IPS-18a (cell line): ENCODE data around the gene GHRH.

Experiments used
- H3K27ac ChIP-seq: one replicate; pipeline ENCODE4 v1.5.1; 2013; ENCODE audit warnings: low read length
- H3K27me3 ChIP-seq: one replicate; pipeline ENCODE4 v1.6.1; 2013; ENCODE audit warnings: mild to moderate bottlenecking, low read length; ENCODE audit not compliant: control insufficient read depth, insufficient read depth
- H3K36me3 ChIP-seq: one replicate; pipeline ENCODE4 v1.6.1; 2013; ENCODE audit warnings: low read depth, low read length; ENCODE audit not compliant: control insufficient read depth
- H3K4me1 ChIP-seq: one replicate; pipeline ENCODE4 v1.6.1; 2013; ENCODE audit warnings: low read depth, low read length; ENCODE audit not compliant: control insufficient read depth
- H3K4me3 ChIP-seq: one replicate; pipeline ENCODE4 v1.5.1; 2013; ENCODE audit warnings: low read length
- H3K9ac ChIP-seq: one replicate; pipeline ENCODE4 v1.6.1; 2013; ENCODE audit warnings: mild to moderate bottlenecking, low read length, moderate library complexity
- H3K9me3 ChIP-seq: one replicate; pipeline ENCODE4 v1.6.1; 2013; ENCODE audit warnings: low read depth, low read length; ENCODE audit not compliant: control insufficient read depth

The GHRH gene

GRCh38 chr20:37257988-37258387, 3.6 kb downstream of the GHRH start:
- no peak overlapping the region for H3K9ac ChIP-seq
- H3K27ac ChIP-seq: no peak overlapping the region
- no peaks in the 10 kb centered on the region for H3K27me3 ChIP-seq
- no peak overlapping the region for H3K4me3 ChIP-seq
- H3K9me3 ChIP-seq: no peaks in the 10 kb centered on the region
- H3K4me1 ChIP-seq: peaks cover 20% of the 10 kb centered on the region
- no peaks in the 10 kb centered on the region for H3K36me3 ChIP-seq

GRCh38 chr20:37257530-37257929, 4.1 kb downstream of the GHRH start:
- no peaks in the 10 kb centered on the region for H3K36me3 ChIP-seq
- no peak overlapping the region for H3K4me3 ChIP-seq

GRCh38 chr20:37256286-37256685, 5.3 kb downstream of the GHRH start:
- Histone ChIP-seq H3K36me3 (no peaks in the 10 kb centered on the region), H3K4me1 (peaks cover 30% of the 10 kb centered on the region), H3K27ac (no peak overlapping the region), H3K4me3 (no peak overlapping the region), H3K9ac (no peak overlapping the region), H3K9me3 (no peaks in the 10 kb centered on the region), H3K27me3 (no peaks in the 10 kb centered on the region)

More at GRCh38 chr20:37257530-37257929, 4.1 kb downstream of the GHRH start:
- no peak overlapping the region for H3K9ac ChIP-seq
- H3K27ac ChIP-seq: no peak overlapping the region
- no peaks in the 10 kb centered on the region for H3K9me3 ChIP-seq
- H3K4me1 ChIP-seq: peaks cover 20% of the 10 kb centered on the region
- H3K27me3 ChIP-seq: no peaks in the 10 kb centered on the region

- H3K4me3 ChIP-seq: no peak overlapping the region
- H3K27me3 ChIP-seq: no peaks in the 10 kb centered on the region
- peaks cover 25% of the 10 kb centered on the region for H3K4me1 ChIP-seq
- H3K27ac ChIP-seq: no peak overlapping the region
- no peak overlapping the region for H3K9ac ChIP-seq
- no peaks in the 10 kb centered on the region for H3K36me3 ChIP-seq
- no peaks in the 10 kb centered on the region for H3K9me3 ChIP-seq
Measured at GRCh38 chr20:37254114-37254878, 7.3 kb downstream of the GHRH start.

- Histone ChIP-seq H3K27me3 (no peaks in the 10 kb centered on the region), H3K4me3 (no peak overlapping the region), H3K27ac (no peak overlapping the region), H3K9me3 (no peaks in the 10 kb centered on the region), H3K4me1 (peaks cover 19% of the 10 kb centered on the region), H3K36me3 (no peaks in the 10 kb centered on the region), H3K9ac (no peak overlapping the region)
Measured at GRCh38 chr20:37253087-37253486, 8.5 kb downstream of the GHRH start.

- H3K9me3 ChIP-seq: no peaks in the 10 kb centered on the region
- peaks cover 14% of the 10 kb centered on the region for H3K4me1 ChIP-seq
- no peak overlapping the region for H3K27ac ChIP-seq
- no peak overlapping the region for H3K4me3 ChIP-seq
- H3K9ac ChIP-seq: no peak overlapping the region
- H3K27me3 ChIP-seq: no peaks in the 10 kb centered on the region
- H3K36me3 ChIP-seq: no peaks in the 10 kb centered on the region
Measured at GRCh38 chr20:37251825-37252477, 9.7 kb downstream of the GHRH start.

- Histone ChIP-seq H3K27me3 (no peaks in the 10 kb centered on the region), H3K9me3 (no peaks in the 10 kb centered on the region), H3K36me3 (no peaks in the 10 kb centered on the region), H3K27ac (no peak overlapping the region), H3K9ac (no peak overlapping the region), H3K4me3 (no peak overlapping the region), H3K4me1 (peaks cover 30% of the 10 kb centered on the region)
Measured at GRCh38 chr20:37249304-37249703, 12.3 kb downstream of the GHRH start.

- H3K27me3 ChIP-seq: no peaks in the 10 kb centered on the region
- no peaks in the 10 kb centered on the region for H3K9me3 ChIP-seq
- no peak overlapping the region for H3K9ac ChIP-seq
- peaks cover 30% of the 10 kb centered on the region for H3K4me1 ChIP-seq
- no peak overlapping the region for H3K4me3 ChIP-seq
- peaks cover 17% of the 10 kb centered on the region for H3K36me3 ChIP-seq
- no peak overlapping the region for H3K27ac ChIP-seq
Measured at GRCh38 chr20:37247547-37247946, 14.1 kb downstream of the GHRH start.

GRCh38 chr20:37246736-37247135, 14.9 kb downstream of the GHRH start:
- Histone ChIP-seq H3K4me3 (no peak overlapping the region), H3K9me3 (no peaks in the 10 kb centered on the region), H3K36me3 (peaks cover 25% of the 10 kb centered on the region), H3K4me1 (peaks cover 23% of the 10 kb centered on the region), H3K9ac (no peak overlapping the region), H3K27me3 (no peaks in the 10 kb centered on the region), H3K27ac (no peak overlapping the region)

GRCh38 chr20:37245216-37246150, 16.1 kb downstream of the GHRH start:
- Histone ChIP-seq H3K9ac (peak overlapping the region; percentile 34), H3K27me3 (no peaks in the 10 kb centered on the region), H3K9me3 (no peaks in the 10 kb centered on the region)

GRCh38 chr20:37244572-37244957, 17.0 kb downstream of the GHRH start:
- Histone ChIP-seq H3K36me3 (peaks cover 46% of the 10 kb centered on the region), H3K4me3 (no peak overlapping the region), H3K27me3 (no peaks in the 10 kb centered on the region), H3K9ac (no peak overlapping the region), H3K4me1 (peaks cover 16% of the 10 kb centered on the region), H3K9me3 (no peaks in the 10 kb centered on the region), H3K27ac (no peak overlapping the region)

More at GRCh38 chr20:37245216-37246150, 16.1 kb downstream of the GHRH start:
- H3K36me3 ChIP-seq: peaks cover 37% of the 10 kb centered on the region
- H3K4me1 ChIP-seq: peaks cover 16% of the 10 kb centered on the region
- H3K4me3 ChIP-seq: no peak overlapping the region
- no peak overlapping the region for H3K27ac ChIP-seq
